ENCODE data around the gene ADGRV1. TPM values are rescaled to one million over a fixed set of nuclear protein-coding genes. Genes with fewer than 3 reads are reported as not detected.

The ADGRV1 gene
- total RNA-seq, 1 experiment from 2014 or later = 6.8 TPM

DNA sequence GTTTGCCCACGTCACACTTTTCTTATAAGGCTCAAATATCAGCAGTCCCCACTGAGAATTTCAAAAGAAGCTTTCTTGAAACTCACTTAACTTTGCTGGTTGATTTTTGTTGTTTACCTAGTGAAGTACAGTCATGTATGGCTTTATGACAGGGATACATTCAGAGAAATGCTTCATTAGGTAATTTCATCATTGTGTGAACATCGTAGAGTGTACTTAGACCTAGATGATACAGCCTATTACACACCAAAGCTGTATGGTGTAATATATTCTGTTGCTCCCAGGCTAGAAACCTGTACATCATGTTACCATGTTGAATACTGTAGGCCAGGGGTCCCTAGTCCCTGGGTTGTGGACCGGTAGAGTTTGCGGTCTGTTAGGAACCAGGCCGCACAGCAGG is 647.5 kb downstream of the ADGRV1 start:
- no peak for TF ChIP-seq EZH2 (IDR thresholded peaks at IDR 0.05; ENCODE audit: borderline replicate concordance, low read depth, low read length, poor library complexity, severe bottlenecking)
- TF ChIP-seq, protein P1, sequence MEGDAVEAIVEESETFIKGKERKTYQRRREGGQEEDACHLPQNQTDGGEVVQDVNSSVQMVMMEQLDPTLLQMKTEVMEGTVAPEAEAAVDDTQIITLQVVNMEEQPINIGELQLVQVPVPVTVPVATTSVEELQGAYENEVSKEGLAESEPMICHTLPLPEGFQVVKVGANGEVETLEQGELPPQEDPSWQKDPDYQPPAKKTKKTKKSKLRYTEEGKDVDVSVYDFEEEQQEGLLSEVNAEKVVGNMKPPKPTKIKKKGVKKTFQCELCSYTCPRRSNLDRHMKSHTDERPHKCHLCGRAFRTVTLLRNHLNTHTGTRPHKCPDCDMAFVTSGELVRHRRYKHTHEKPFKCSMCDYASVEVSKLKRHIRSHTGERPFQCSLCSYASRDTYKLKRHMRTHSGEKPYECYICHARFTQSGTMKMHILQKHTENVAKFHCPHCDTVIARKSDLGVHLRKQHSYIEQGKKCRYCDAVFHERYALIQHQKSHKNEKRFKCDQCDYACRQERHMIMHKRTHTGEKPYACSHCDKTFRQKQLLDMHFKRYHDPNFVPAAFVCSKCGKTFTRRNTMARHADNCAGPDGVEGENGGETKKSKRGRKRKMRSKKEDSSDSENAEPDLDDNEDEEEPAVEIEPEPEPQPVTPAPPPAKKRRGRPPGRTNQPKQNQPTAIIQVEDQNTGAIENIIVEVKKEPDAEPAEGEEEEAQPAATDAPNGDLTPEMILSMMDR (conservative IDR thresholded peaks at IDR 0.05; ENCODE audit: low read depth, low read length) = no peak
- intact Hi-C loops (cut with micrococcal nuclease; ENCODE audit: unreplicated experiment) = no loop called here
- no TSS peak for BruUV-seq (replicated peaks)
- Histone ChIP-seq H3K4me1 (ENCODE audit: insufficient read depth, low read length, poor library complexity, severe bottlenecking) (peaks cover under 1% of the 10 kb centered on the region), H3K27ac (ENCODE audit: low read depth, low read length, poor library complexity, severe bottlenecking) (no peak overlapping the region), H3K36me3 (ENCODE audit: insufficient read depth, low read length, poor library complexity, severe bottlenecking) (no peaks in the 10 kb centered on the region), H3K9me3 (ENCODE audit: low read depth, low read length, poor library complexity, severe bottlenecking) (no peaks in the 10 kb centered on the region), H3K27me3 (replicated peaks; ENCODE audit: insufficient read depth, low read depth, low read length, poor library complexity) (no peaks in the 10 kb centered on the region), H3K4me3 (ENCODE audit: low read depth, low read length, poor library complexity, severe bottlenecking) (no peak overlapping the region)
- POLR2A ChIA-PET (ENCODE audit: low non-redundant PET) = no interaction called here
- CTCF ChIA-PET = no interaction called here
- no peak for DNase-seq (ENCODE audit: low spot score)

DNA sequence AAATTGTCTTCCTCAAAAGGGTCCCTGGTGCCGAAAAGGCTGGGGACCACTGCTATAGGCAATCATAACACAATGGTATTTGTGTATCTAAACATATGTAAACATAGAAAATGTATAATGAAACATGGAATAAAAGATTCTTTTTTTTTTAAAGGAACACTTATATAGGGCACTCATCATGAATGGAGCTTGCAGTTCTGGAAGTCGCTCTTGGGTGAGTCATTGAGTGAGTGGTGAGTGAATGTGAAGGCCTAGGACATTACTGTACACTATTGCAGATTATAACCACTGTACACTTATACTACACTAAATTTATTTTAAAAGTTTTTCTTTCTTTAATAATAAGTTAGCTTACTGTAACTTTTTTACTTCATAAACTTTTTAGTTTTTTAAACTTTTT is 648.1 kb downstream of the ADGRV1 start:
- intact Hi-C loops (cut with micrococcal nuclease; ENCODE audit: unreplicated experiment) = no loop called here
- no peak for TF ChIP-seq EZH2 (IDR thresholded peaks at IDR 0.05; ENCODE audit: borderline replicate concordance, low read depth, low read length, poor library complexity, severe bottlenecking)
- TF ChIP-seq, protein P1 (conservative IDR thresholded peaks at IDR 0.05; ENCODE audit: low read depth, low read length) = no peak
- no peak overlapping the region for H3K4me3 ChIP-seq (ENCODE audit: low read depth, low read length, poor library complexity, severe bottlenecking)
- no TSS peak for BruUV-seq (replicated peaks)
- no peaks in the 10 kb centered on the region for H3K36me3 ChIP-seq (ENCODE audit: insufficient read depth, low read length, poor library complexity, severe bottlenecking)
- H3K4me1 ChIP-seq (ENCODE audit: insufficient read depth, low read length, poor library complexity, severe bottlenecking) = peaks cover 7% of the 10 kb centered on the region
- H3K9me3 ChIP-seq (ENCODE audit: low read depth, low read length, poor library complexity, severe bottlenecking) = no peaks in the 10 kb centered on the region
- ChIA-PET POLR2A (ENCODE audit: low non-redundant PET) (no interaction called here), CTCF (no interaction called here)
- no peaks in the 10 kb centered on the region for H3K27me3 ChIP-seq (replicated peaks; ENCODE audit: insufficient read depth, low read depth, low read length, poor library complexity)
- no peak for DNase-seq (ENCODE audit: low spot score)
- no peak overlapping the region for H3K27ac ChIP-seq (ENCODE audit: low read depth, low read length, poor library complexity, severe bottlenecking)

DNA sequence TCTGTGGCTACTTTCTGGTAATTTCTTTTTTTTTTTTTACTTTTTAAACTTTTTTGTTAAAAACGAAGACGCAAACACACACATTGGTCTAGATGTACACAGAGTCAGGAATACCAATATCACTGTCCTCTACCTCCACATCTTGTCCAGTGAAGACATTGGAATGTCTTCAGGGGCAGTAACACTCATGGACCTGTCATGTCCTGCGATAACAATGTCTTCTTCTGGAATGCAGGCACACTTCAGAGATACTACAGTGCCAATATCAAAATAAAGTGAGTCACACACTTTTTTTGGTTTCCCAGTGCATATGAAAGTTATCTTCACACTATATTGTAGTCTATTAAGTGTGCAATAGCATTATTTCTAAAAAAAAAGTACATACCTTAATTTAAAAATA is 648.7 kb downstream of the ADGRV1 start:
- no peaks in the 10 kb centered on the region for H3K27me3 ChIP-seq (replicated peaks; ENCODE audit: insufficient read depth, low read depth, low read length, poor library complexity)
- intact Hi-C loops (cut with micrococcal nuclease; ENCODE audit: unreplicated experiment) = no loop called here
- peaks cover 12% of the 10 kb centered on the region for H3K4me1 ChIP-seq (ENCODE audit: insufficient read depth, low read length, poor library complexity, severe bottlenecking)
- TF ChIP-seq, protein P1 (conservative IDR thresholded peaks at IDR 0.05; ENCODE audit: low read depth, low read length) = no peak
- no peak for TF ChIP-seq EZH2 (IDR thresholded peaks at IDR 0.05; ENCODE audit: borderline replicate concordance, low read depth, low read length, poor library complexity, severe bottlenecking)
- H3K4me3 ChIP-seq (ENCODE audit: low read depth, low read length, poor library complexity, severe bottlenecking) = no peak overlapping the region
- no peak overlapping the region for H3K27ac ChIP-seq (ENCODE audit: low read depth, low read length, poor library complexity, severe bottlenecking)
- BruUV-seq (replicated peaks) = no TSS peak
- POLR2A ChIA-PET (ENCODE audit: low non-redundant PET) = no interaction called here
- H3K9me3 ChIP-seq (ENCODE audit: low read depth, low read length, poor library complexity, severe bottlenecking) = no peaks in the 10 kb centered on the region
- CTCF ChIA-PET = no interaction called here
- no peak for DNase-seq (ENCODE audit: low spot score)
- no peaks in the 10 kb centered on the region for H3K36me3 ChIP-seq (ENCODE audit: insufficient read depth, low read length, poor library complexity, severe bottlenecking)

All from A673 (cell line).